H54 (cell line): ENCODE results near the gene LATS2.
"Not testable (repeated sequence)": the region's sequence is repeated elsewhere in the genome, so short reads cannot be mapped to it uniquely, and the experiment has no call there.

Experiments used
- DNase-seq: peaks from one replicate; pipeline ENCODE4 v3.0.0; 2011; ENCODE audit warnings: low spot score, mixed read lengths; ENCODE audit not compliant: insufficient read length
- FAIRE-seq: peaks from 3 replicates; lab custom pipeline; 2011; peaks lifted over from hg19 to GRCh38; lab: Jason Lieb, UNC
- POLR2A ChIP-seq: IDR thresholded peaks from 2 replicates; pipeline ENCODE4 v1.6.1; 2011; ENCODE audit warnings: low read depth, mild to moderate bottlenecking, low read length

The LATS2 gene

GRCh38 chr13:20980430-20980829 is 81.0 kb downstream of the LATS2 start:
- DNase-seq (no peak), FAIRE-seq (no peak)
- no peak for TF ChIP-seq POLR2A

- DNase-seq (no peak), FAIRE-seq (no peak)
Observed at GRCh38 chr13:20977394-20977793, 84.0 kb downstream of the LATS2 start.

GRCh38 chr13:20974981-20975585 is 86.3 kb downstream of the LATS2 start:
- TF ChIP-seq POLR2A, result no peak
- FAIRE-seq (no peak), DNase-seq (no peak)

More at GRCh38 chr13:20977394-20977793, 84.0 kb downstream of the LATS2 start:
- TF ChIP-seq POLR2A, result no peak

- no peak for FAIRE-seq
Observed at GRCh38 chr13:20973886-20974425, 87.4 kb downstream of the LATS2 start.

GRCh38 chr13:20972731-20973130 is 88.7 kb downstream of the LATS2 start:
- FAIRE-seq (no peak), DNase-seq (no peak)
- TF ChIP-seq POLR2A, result no peak

More at GRCh38 chr13:20973886-20974425, 87.4 kb downstream of the LATS2 start:
- no peak for TF ChIP-seq POLR2A
- no peak for DNase-seq

GRCh38 chr13:20969182-20969581 is 92.2 kb downstream of the LATS2 start:
- FAIRE-seq (no peak), DNase-seq (no peak)
- TF ChIP-seq POLR2A, result no peak

GRCh38 chr13:20968745-20969144 is 92.6 kb downstream of the LATS2 start:
- TF ChIP-seq POLR2A, result no peak
- FAIRE-seq, result no peak
- DNase-seq, result no peak

- no peak for DNase-seq
- no peak for TF ChIP-seq POLR2A
- no peak for FAIRE-seq
Observed at GRCh38 chr13:20967340-20967739, 94.0 kb downstream of the LATS2 start.

GRCh38 chr13:20964904-20965303 is 96.5 kb downstream of the LATS2 start:
- DNase-seq (no peak), FAIRE-seq (no peak)
- no peak for TF ChIP-seq POLR2A

GRCh38 chr13:20961663-20962062 is 99.7 kb downstream of the LATS2 start:
- FAIRE-seq, DNase-seq: not testable (repeated sequence)

- no peak for TF ChIP-seq POLR2A
- FAIRE-seq (no peak), DNase-seq (no peak)
Observed at GRCh38 chr13:20960663-20961309, 100.6 kb downstream of the LATS2 start.

- FAIRE-seq, DNase-seq: not testable (repeated sequence)
Observed at GRCh38 chr13:20957049-20957620, 104.3 kb downstream of the LATS2 start.

- FAIRE-seq (no peak), DNase-seq (no peak)
- no peak for TF ChIP-seq POLR2A
Observed at GRCh38 chr13:20955496-20955895, 105.9 kb downstream of the LATS2 start.

GRCh38 chr13:20953245-20953931 is 108.0 kb downstream of the LATS2 start:
- DNase-seq (no peak), FAIRE-seq (no peak)
- TF ChIP-seq POLR2A, result no peak
